ENCODE results near the gene AADAT. TPM values are rescaled to one million over a fixed set of nuclear protein-coding genes. Genes with fewer than 3 reads are reported as not detected.

The AADAT gene
- total and polyA plus RNA-seq, 4 donors = 3.8 to 16.1 (median 12.4) TPM

- WGBS = 84% methylated on average over 6 of the region's 6 CpGs
- H3K4me1 ChIP-seq (ENCODE audit: control insufficient read depth in 4 of 4, insufficient read depth in 4 of 4, low read length in 3 of 4) = no peaks in the 10 kb centered on the region
- H3K9me3 ChIP-seq (ENCODE audit: control insufficient read depth in 4 of 4, low read length in 3 of 4) = no peaks in the 10 kb centered on the region
- DNase-seq (ENCODE audit: low spot score) = no peak
- no peak overlapping the region for H3K9ac ChIP-seq (ENCODE audit: low read depth in 1 of 2, low read length in 2 of 2)
- H3K4me3 ChIP-seq (ENCODE audit: low read depth in 1 of 3, low read length in 3 of 3) = no peak overlapping the region
- TF ChIP-seq YY1 (IDR thresholded peaks at IDR 0.05) = no peak
- no peak for TF ChIP-seq CTCF (IDR thresholded peaks at IDR 0.05; ENCODE audit: low read depth, low read length, missing input control)
- no peak for TF ChIP-seq HNF4A (conservative IDR thresholded peaks at IDR 0.05)
- no peak for TF ChIP-seq GABPA (IDR thresholded peaks at IDR 0.05 in 1 of 2, conservative IDR thresholded peaks at IDR 0.05 in 1 of 2)
- no peak for TF ChIP-seq RAD21 (IDR thresholded peaks at IDR 0.05)
- no peak for TF ChIP-seq RXRA (IDR thresholded peaks at IDR 0.05)
- TF ChIP-seq TAF1 (conservative IDR thresholded peaks at IDR 0.05) = no peak
- no peak for TF ChIP-seq ZBTB33 (IDR thresholded peaks at IDR 0.05)
- no peak for TF ChIP-seq HNF4G (IDR thresholded peaks at IDR 0.05)
- TF ChIP-seq MAX (IDR thresholded peaks at IDR 0.05) = no peak
- no peak for TF ChIP-seq JUND (IDR thresholded peaks at IDR 0.05)
- no peak for TF ChIP-seq FOXA1 (IDR thresholded peaks at IDR 0.05)
- TF ChIP-seq SP1 (IDR thresholded peaks at IDR 0.05) = no peak
- no peak for TF ChIP-seq NR2F2 (IDR thresholded peaks at IDR 0.05)
- TF ChIP-seq ATF3 (IDR thresholded peaks at IDR 0.05) = no peak
- TF ChIP-seq FOXA2 (IDR thresholded peaks at IDR 0.05) = no peak
- no peak for TF ChIP-seq REST (IDR thresholded peaks at IDR 0.05)
- TF ChIP-seq EGR1 (IDR thresholded peaks at IDR 0.05; ENCODE audit: low read depth in 2 of 2) = no peak
- H3K27me3 ChIP-seq (ENCODE audit: control insufficient read depth in 4 of 4, insufficient read depth in 4 of 4, low read length in 3 of 4) = no peaks in the 10 kb centered on the region
- no peak overlapping the region for H3K27ac ChIP-seq (ENCODE audit: low read depth in 1 of 2, low read length in 2 of 2)
- no peaks in the 10 kb centered on the region for H3K36me3 ChIP-seq (ENCODE audit: control insufficient read depth in 4 of 4, insufficient read depth in 3 of 4, low read depth in 1 of 4, low read length in 3 of 4)
Observed at GRCh38 chr4:170109586-170110284, 20.0 kb upstream of the AADAT start.

Measured in liver (tissue), 9 donors.